Panc1 (cell line): ENCODE data around the gene ZFAND2B. TPM values are rescaled to one million over a fixed set of nuclear protein-coding genes. Genes with fewer than 3 reads are reported as not detected.

Source experiments
- ATAC-seq: fragments of 200-7000 bp; cut with Tn5 transposase; 2 replicates; pipeline ENCODE4 v1.9.1; 2020; ENCODE audit warnings: mild to moderate bottlenecking, moderate library complexity
- BruUV-seq: library from RNA; stranded (reverse); fragments of 400-500 nt; replicated peaks from 2 replicates; lab custom pipeline; 2021; lab: Mats Ljungman, UMichigan
- CTCF ChIA-PET: fragments of 300-600 bp; sonication (Branson Sonifier 250); formaldehyde crosslinking; loops from one replicate; lab custom pipeline; 2022; ENCODE audit warnings: antibody characterized with exemption; lab: Charles Lee
- POLR2A ChIA-PET: fragments of 300-600 bp; sonication (Branson Sonifier 250); formaldehyde crosslinking; loops from one replicate; lab custom pipeline; 2022; ENCODE audit warnings: antibody characterized with exemption; lab: Charles Lee
- DNase-seq: peaks from one replicate; pipeline ENCODE4 v3.0.0-alpha.2; 2010; ENCODE audit warnings: low read depth, low spot score
- H3K27ac ChIP-seq: 2 replicates; pipeline ENCODE4 v1.5.1; 2011; ENCODE audit warnings: mild to moderate bottlenecking, low read length, inconsistent platforms
- H3K27me3 ChIP-seq: fragments of 200-500 bp; sonication (Bioruptor generic); 2 replicates; pipeline ENCODE4 v1.6.0; 2014; ENCODE audit warnings: low read length, inconsistent platforms; ENCODE audit not compliant: control insufficient read depth, insufficient read depth
- H3K36me3 ChIP-seq: fragments of 200-500 bp; sonication (Bioruptor generic); 2 replicates; pipeline ENCODE4 v1.5.1; 2014; ENCODE audit warnings: inconsistent platforms, mild to moderate bottlenecking, low read length, moderate library complexity; ENCODE audit not compliant: control insufficient read depth, insufficient read depth
- H3K4me1 ChIP-seq: 2 replicates; pipeline ENCODE4 v1.5.1; 2011; ENCODE audit warnings: inconsistent platforms, mild to moderate bottlenecking, low read length, moderate library complexity; ENCODE audit not compliant: control insufficient read depth, insufficient read depth
- H3K4me3 ChIP-seq, 2 experiments: 2 replicates each; pipeline ENCODE4 v1.5.1; 2011 to 2012; ENCODE audit warnings: low read depth in 2 of 2, low read length in 2 of 2, mild to moderate bottlenecking in 2 of 2, inconsistent platforms in 1 of 2, moderate library complexity in 1 of 2
- H3K9me3 ChIP-seq: fragments of 200-500 bp; sonication (Bioruptor generic); 2 replicates; pipeline ENCODE4 v1.5.1; 2014; ENCODE audit warnings: low read depth, mild to moderate bottlenecking, inconsistent platforms, low read length, moderate library complexity; ENCODE audit not compliant: control insufficient read depth, insufficient read depth
- CTCF ChIP-seq: fragments of 450-650 bp; IDR thresholded peaks from 2 replicates; pipeline ENCODE4 v1.5.1; 2017; ENCODE audit warnings: mild to moderate bottlenecking
- POLR2AphosphoS5 ChIP-seq: IDR thresholded peaks from 2 replicates; pipeline ENCODE4 v1.6.1; 2012; ENCODE audit warnings: mild to moderate bottlenecking, low read depth, low read length, moderate library complexity
- REST ChIP-seq, 2 experiments: IDR thresholded peaks; 2 replicates each; pipeline ENCODE4 v1.6.1; 2011 to 2012; ENCODE audit warnings: low read depth in 2 of 2, control low read depth in 1 of 2, low read length in 1 of 2, mild to moderate bottlenecking in 1 of 2, moderate library complexity in 1 of 2; ENCODE audit not compliant: insufficient read depth in 1 of 2
- SIN3A ChIP-seq: IDR thresholded peaks from 2 replicates; pipeline ENCODE4 v1.6.1; 2012; ENCODE audit warnings: low read depth, mild to moderate bottlenecking, low read length, moderate library complexity, borderline replicate concordance; ENCODE audit not compliant: insufficient read depth
- TCF7L2 ChIP-seq: IDR thresholded peaks from 2 replicates; pipeline ENCODE4 v1.6.1; 2011; ENCODE audit warnings: mild to moderate bottlenecking, low read depth, low read length, inconsistent platforms
- in situ Hi-C: cut with HindIII; loops from 2 replicates; pipeline ENCODE4 v1.10.0; 2016; ENCODE audit warnings: low sequenced_read_pairs, low pct_unique_long_range_greater_than_20kb
- intact Hi-C: fragments of 100-400 bp; cut with micrococcal nuclease; formaldehyde crosslinking; loops from one replicate; pipeline ENCODE4 v1.10.0; 2022; ENCODE audit not compliant: unreplicated experiment
- total RNA-seq: library from RNA; stranded (reverse); gene quantifications from one replicate; pipeline ENCODE4 v1.2.1, GENCODE V29; 2021; ENCODE audit not compliant: unreplicated experiment

ZFAND2B gene
- total RNA-seq, 1 experiment from 2014 or later = 43.2 TPM

GRCh38 chr2:219174146-219174545, 32.4 kb upstream of the ZFAND2B start:
- Histone ChIP-seq H3K4me3 (no peak overlapping the region), H3K27me3 (no peaks in the 10 kb centered on the region), H3K9me3 (no peaks in the 10 kb centered on the region), H3K36me3 (no peaks in the 10 kb centered on the region; the same call in 1 of the 2 replicates), H3K4me1 (peaks cover 4% of the 10 kb centered on the region; the same call in 1 of the 2 replicates), H3K27ac (no peak overlapping the region)
- TF ChIP-seq REST (IDR thresholded peaks at IDR 0.05; ENCODE audit: insufficient read depth in 1 of 2, low read depth in 2 of 2, low read length in 1 of 2) (no peak), CTCF (no peak), TCF7L2 (no peak), POLR2AphosphoS5 (no peak), SIN3A (no peak)
- ATAC-seq (no peak), DNase-seq (no peak)
- ChIA-PET POLR2A (no interaction called here), CTCF (no interaction called here)
- in situ Hi-C loops (no loop called here), intact Hi-C loops (no loop called here)
- BruUV-seq = no TSS peak

- ATAC-seq (no peak), DNase-seq (no peak)
- H3K4me1 ChIP-seq = peaks cover 10% of the 10 kb centered on the region
- intact Hi-C loops (no loop called here), in situ Hi-C loops (no loop called here)
- no peak overlapping the region for H3K27ac ChIP-seq
- CTCF ChIA-PET = no interaction called here
- TF ChIP-seq POLR2AphosphoS5 (no peak), TCF7L2 (no peak), CTCF (no peak), SIN3A (no peak), REST (IDR thresholded peaks at IDR 0.05; ENCODE audit: insufficient read depth in 1 of 2, low read depth in 2 of 2, low read length in 1 of 2) (no peak)
- peaks cover 1% of the 10 kb centered on the region; the same call in 1 of the 2 replicates for H3K36me3 ChIP-seq
- H3K4me3 ChIP-seq = no peak overlapping the region
- no peaks in the 10 kb centered on the region for H3K9me3 ChIP-seq
- POLR2A ChIA-PET = no interaction called here
- no TSS peak for BruUV-seq
- H3K27me3 ChIP-seq = no peaks in the 10 kb centered on the region
Observed at GRCh38 chr2:219174801-219175200, 31.8 kb upstream of the ZFAND2B start.
